PC-3 (cell line): Measurements from ENCODE around the gene BCL2L13.

Experiments used
- CTCF ChIP-seq: fragments of 300-600 bp; sonication (generic); conservative IDR thresholded peaks from 2 replicates; pipeline ENCODE4 v1.5.1; 2017; ENCODE audit warnings: antibody characterized with exemption, low read depth, mild to moderate bottlenecking, low read length
- EZH2 ChIP-seq: fragments of 300-600 bp; sonication (generic); IDR thresholded peaks from one replicate; pipeline ENCODE4 v1.6.1; 2017; ENCODE audit warnings: antibody characterized with exemption, mild to moderate bottlenecking, low read length; ENCODE audit not compliant: unreplicated experiment

- TF ChIP-seq CTCF (no peak), EZH2 (no peak)
These were observed 135.8 kb downstream of the BCL2L13 start, which contains the start of gene BID for GRCh38 chr22:17774206-17774925.
